WTC11 (cell line): Measurements from ENCODE around the gene NDUFA3. TPM values are rescaled to one million over a fixed set of nuclear protein-coding genes. Genes with fewer than 3 reads are reported as not detected.

Experiments
- ARID4B ChIP-seq: sonication (generic); formaldehyde crosslinking; IDR thresholded peaks from 2 replicates; pipeline ENCODE4 v1.8.0; 2023; ENCODE audit warnings: missing genetic modification reagents, mild to moderate bottlenecking, borderline replicate concordance
- ATF1 ChIP-seq: sonication (generic); formaldehyde crosslinking; IDR thresholded peaks from 2 replicates; pipeline ENCODE4 v1.8.1; 2023; ENCODE audit warnings: mild to moderate bottlenecking, moderate library complexity, missing genetic modification reagents
- CDX4 ChIP-seq: fragments of 250-450 bp; sonication (Bioruptor Pico); IDR thresholded peaks from 2 replicates; pipeline ENCODE4 v1.9.0; 2021; ENCODE audit warnings: moderate library complexity, mild to moderate bottlenecking, inconsistent platforms, borderline replicate concordance
- CTCF ChIP-seq: fragments of 200-600 bp; IDR thresholded peaks from 2 replicates; pipeline ENCODE4 v1.8.0; 2022; ENCODE audit warnings: antibody characterized with exemption
- E2F1 ChIP-seq: sonication (generic); formaldehyde crosslinking; IDR thresholded peaks from 2 replicates; pipeline ENCODE4 v1.8.0; 2022; ENCODE audit warnings: mild to moderate bottlenecking, missing genetic modification reagents
- ETV6 ChIP-seq: sonication (generic); formaldehyde crosslinking; IDR thresholded peaks from 2 replicates; pipeline ENCODE4 v1.8.1; 2022; ENCODE audit warnings: mild to moderate bottlenecking, missing genetic modification reagents
- IRF1 ChIP-seq: sonication (generic); formaldehyde crosslinking; IDR thresholded peaks from 2 replicates; pipeline ENCODE4 v1.8.0; 2023; ENCODE audit warnings: missing genetic modification reagents
- IRF2 ChIP-seq: sonication (generic); formaldehyde crosslinking; IDR thresholded peaks from 2 replicates; pipeline ENCODE4 v1.8.0; 2022; ENCODE audit warnings: low read depth, missing genetic modification reagents, borderline replicate concordance
- JAZF1 ChIP-seq: fragments of 250-450 bp; sonication (Bioruptor Pico); IDR thresholded peaks from 2 replicates; pipeline ENCODE4 v1.9.0; 2021; ENCODE audit warnings: moderate library complexity, mild to moderate bottlenecking, inconsistent platforms
- KAT7 ChIP-seq: sonication (generic); formaldehyde crosslinking; IDR thresholded peaks from 2 replicates; pipeline ENCODE4 v1.8.1; 2023; ENCODE audit warnings: missing genetic modification reagents, mild to moderate bottlenecking, borderline replicate concordance
- MAX ChIP-seq: sonication (generic); formaldehyde crosslinking; IDR thresholded peaks from 2 replicates; pipeline ENCODE4 v1.8.0; 2022; ENCODE audit warnings: mild to moderate bottlenecking, missing genetic modification reagents
- NFATC4 ChIP-seq: fragments of 250-450 bp; sonication (Bioruptor Pico); IDR thresholded peaks from 2 replicates; pipeline ENCODE4 v1.9.0; 2021; ENCODE audit warnings: mild to moderate bottlenecking
- NR2C2 ChIP-seq: sonication (generic); formaldehyde crosslinking; IDR thresholded peaks from 2 replicates; pipeline ENCODE4 v1.8.0; 2022; ENCODE audit warnings: mild to moderate bottlenecking, missing genetic modification reagents
- NR3C1 ChIP-seq: sonication (generic); formaldehyde crosslinking; conservative IDR thresholded peaks from 2 replicates; pipeline ENCODE4 v1.8.1; 2023; ENCODE audit warnings: low read depth, mild to moderate bottlenecking, missing genetic modification reagents
- PRRX2 ChIP-seq: fragments of 250-450 bp; sonication (Bioruptor Pico); IDR thresholded peaks from 2 replicates; pipeline ENCODE4 v1.8.0; 2021; ENCODE audit warnings: mild to moderate bottlenecking
- RELA ChIP-seq: sonication (generic); formaldehyde crosslinking; IDR thresholded peaks from 2 replicates; pipeline ENCODE4 v1.8.1; 2022; ENCODE audit warnings: missing genetic modification reagents, mild to moderate bottlenecking, borderline replicate concordance
- TEAD1 ChIP-seq: sonication (generic); formaldehyde crosslinking; IDR thresholded peaks from 2 replicates; pipeline ENCODE4 v1.8.0; 2022; ENCODE audit warnings: mild to moderate bottlenecking, missing genetic modification reagents
- TEAD4 ChIP-seq: sonication (generic); formaldehyde crosslinking; IDR thresholded peaks from 2 replicates; pipeline ENCODE4 v1.8.0; 2022; ENCODE audit warnings: mild to moderate bottlenecking, missing genetic modification reagents
- ZNF138 ChIP-seq: sonication (generic); formaldehyde crosslinking; conservative IDR thresholded peaks from 2 replicates; pipeline ENCODE4 v1.8.1; 2022; ENCODE audit warnings: mild to moderate bottlenecking, moderate library complexity, missing genetic modification reagents
- ZNF396 ChIP-seq: fragments of 250-450 bp; sonication (Bioruptor Pico); IDR thresholded peaks from 2 replicates; pipeline ENCODE4 v1.8.0; 2021; ENCODE audit warnings: mild to moderate bottlenecking, moderate library complexity, borderline replicate concordance
- ZNF425 ChIP-seq: fragments of 250-450 bp; sonication (Bioruptor Pico); conservative IDR thresholded peaks from 2 replicates; pipeline ENCODE4 v1.9.0; 2021; ENCODE audit warnings: mild to moderate bottlenecking
- ZNF532 ChIP-seq: fragments of 250-450 bp; sonication (Bioruptor Pico); IDR thresholded peaks from 2 replicates; pipeline ENCODE4 v1.9.0; 2021; ENCODE audit warnings: mild to moderate bottlenecking, borderline replicate concordance
- total RNA-seq: library from RNA; stranded (reverse); gene quantifications from 3 replicates; pipeline ENCODE4 v1.2.3, GENCODE V29; 2021

Gene NDUFA3
- total RNA-seq, 1 experiment from 2014 or later, result 181 TPM

- TF ChIP-seq ZNF532 (CRISPR knock-in tag) (no peak), TEAD4 (CRISPR knock-in tag) (no peak), CDX4 (CRISPR knock-in tag) (no peak), ATF1 (CRISPR knock-in tag) (no peak), NFATC4 (no peak), MAX (peak; percentile 32; the same call in 1 of the 2 replicates), CTCF (no peak), RELA (0 out of 2 replicates have a peak, but pooled peaks have one; percentile 74), ZNF138 (CRISPR knock-in tag) (no peak), ZNF425 (CRISPR knock-in tag) (no peak), PRRX2 (CRISPR knock-in tag) (no peak), KAT7 (CRISPR knock-in tag) (no peak), E2F1 (CRISPR knock-in tag) (no peak), ETV6 (CRISPR knock-in tag) (no peak; the same call in 1 of the 2 replicates), IRF2 (CRISPR knock-in tag) (no peak), NR3C1 (no peak), JAZF1 (no peak), IRF1 (CRISPR knock-in tag) (peak; percentile 67; the same call in 1 of the 2 replicates), TEAD1 (no peak), NR2C2 (CRISPR knock-in tag) (no peak), ZNF396 (no peak), ARID4B (CRISPR knock-in tag) (no peak)
Measured at GRCh38 chr19:54102421-54103169, at the start of gene NDUFA3 (continued).
